ENCODE results near the gene INTS11.
A peak's percentile ranks its signal among the peaks of the same experiment; 100 is the strongest.

Gene INTS11

GRCh38 chr1:1356796-1357401 is 32.4 kb upstream of the INTS11 start:
- H3K4me3 ChIP-seq (ENCODE audit: low read depth, low read length): no peak overlapping the region
- no peaks in the 10 kb centered on the region for H3K36me3 ChIP-seq (ENCODE audit: control insufficient read depth in 2 of 2, insufficient read depth in 1 of 2, low read length in 2 of 2)
- TF ChIP-seq HIC1 (tag by site-specific recombination; IDR thresholded peaks at IDR 0.05): peak; percentile 73; the same call in 1 of the 2 replicates
- TF ChIP-seq BCL11A (tag by site-specific recombination; IDR thresholded peaks at IDR 0.05; ENCODE audit: low read depth): peak; percentile 56; the same call in 1 of the 2 replicates
- TF ChIP-seq FEZF1 (tag by site-specific recombination; IDR thresholded peaks at IDR 0.05): no peak
- peak; percentile 44; the same call in 1 of the 2 replicates for TF ChIP-seq BCL11B (tag by site-specific recombination; IDR thresholded peaks at IDR 0.05; ENCODE audit: low read depth)
- no peak for TF ChIP-seq ZBTB7A (tag by site-specific recombination; IDR thresholded peaks at IDR 0.05; ENCODE audit: low read depth)
- TF ChIP-seq, protein P1, sequence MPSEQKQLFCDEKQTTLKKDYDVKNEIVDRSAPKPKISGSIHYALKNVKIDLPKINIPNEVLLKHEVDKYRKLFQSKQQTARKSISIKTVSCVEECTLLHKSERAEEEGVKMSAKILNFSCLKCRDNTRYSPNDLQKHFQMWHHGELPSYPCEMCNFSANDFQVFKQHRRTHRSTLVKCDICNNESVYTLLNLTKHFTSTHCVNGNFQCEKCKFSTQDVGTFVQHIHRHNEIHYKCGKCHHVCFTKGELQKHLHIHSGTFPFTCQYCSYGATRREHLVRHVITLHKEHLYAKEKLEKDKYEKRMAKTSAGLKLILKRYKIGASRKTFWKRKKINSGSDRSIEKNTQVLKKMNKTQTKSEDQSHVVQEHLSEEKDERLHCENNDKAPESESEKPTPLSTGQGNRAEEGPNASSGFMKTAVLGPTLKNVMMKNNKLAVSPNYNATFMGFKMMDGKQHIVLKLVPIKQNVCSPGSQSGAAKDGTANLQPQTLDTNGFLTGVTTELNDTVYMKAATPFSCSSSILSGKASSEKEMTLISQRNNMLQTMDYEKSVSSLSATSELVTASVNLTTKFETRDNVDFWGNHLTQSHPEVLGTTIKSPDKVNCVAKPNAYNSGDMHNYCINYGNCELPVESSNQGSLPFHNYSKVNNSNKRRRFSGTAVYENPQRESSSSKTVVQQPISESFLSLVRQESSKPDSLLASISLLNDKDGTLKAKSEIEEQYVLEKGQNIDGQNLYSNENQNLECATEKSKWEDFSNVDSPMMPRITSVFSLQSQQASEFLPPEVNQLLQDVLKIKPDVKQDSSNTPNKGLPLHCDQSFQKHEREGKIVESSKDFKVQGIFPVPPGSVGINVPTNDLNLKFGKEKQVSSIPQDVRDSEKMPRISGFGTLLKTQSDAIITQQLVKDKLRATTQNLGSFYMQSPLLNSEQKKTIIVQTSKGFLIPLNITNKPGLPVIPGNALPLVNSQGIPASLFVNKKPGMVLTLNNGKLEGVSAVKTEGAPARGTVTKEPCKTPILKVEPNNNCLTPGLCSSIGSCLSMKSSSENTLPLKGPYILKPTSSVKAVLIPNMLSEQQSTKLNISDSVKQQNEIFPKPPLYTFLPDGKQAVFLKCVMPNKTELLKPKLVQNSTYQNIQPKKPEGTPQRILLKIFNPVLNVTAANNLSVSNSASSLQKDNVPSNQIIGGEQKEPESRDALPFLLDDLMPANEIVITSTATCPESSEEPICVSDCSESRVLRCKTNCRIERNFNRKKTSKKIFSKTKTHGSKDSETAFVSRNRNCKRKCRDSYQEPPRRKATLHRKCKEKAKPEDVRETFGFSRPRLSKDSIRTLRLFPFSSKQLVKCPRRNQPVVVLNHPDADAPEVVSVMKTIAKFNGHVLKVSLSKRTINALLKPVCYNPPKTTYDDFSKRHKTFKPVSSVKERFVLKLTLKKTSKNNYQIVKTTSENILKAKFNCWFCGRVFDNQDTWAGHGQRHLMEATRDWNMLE (tag by site-specific recombination; conservative IDR thresholded peaks at IDR 0.05; ENCODE audit: low read depth): no peak
- peak; percentile 5; the same call in 1 of the 2 replicates for TF ChIP-seq GLIS1 (tag by site-specific recombination; IDR thresholded peaks at IDR 0.05)
- TF ChIP-seq ZNF664 (tag by site-specific recombination; IDR thresholded peaks at IDR 0.05): no peak
- TF ChIP-seq KLF9 (tag by site-specific recombination; IDR thresholded peaks at IDR 0.05; ENCODE audit: low read depth): no peak
- ChIA-PET CTCF (interaction anchor here (0.6 kb wide), 1 partner anchor 585 kb away, joined by 3 read pairs; no protein-coding TSS in a partner anchor), POLR2A (interaction anchor here (1.1 kb wide), 1 partner anchor 9 kb away, joined by 3 read pairs; no protein-coding TSS in a partner anchor)
- no peaks in the 10 kb centered on the region for H3K9me3 ChIP-seq (ENCODE audit: control insufficient read depth, insufficient read depth, low read depth, low read length)
- no peak overlapping the region for H3K27ac ChIP-seq (ENCODE audit: extremely low read depth, low read depth, low read length)
- H3K4me1 ChIP-seq (ENCODE audit: control insufficient read depth, insufficient read depth, low read length): peaks cover 7% of the 10 kb centered on the region; the same call in 1 of the 2 replicates

GRCh38 chr1:1356166-1356795 is 31.8 kb upstream of the INTS11 start:
- Histone ChIP-seq H3K9me3 (ENCODE audit: control insufficient read depth, insufficient read depth, low read depth, low read length) (no peaks in the 10 kb centered on the region), H3K27ac (ENCODE audit: extremely low read depth, low read depth, low read length) (no peak overlapping the region), H3K36me3 (ENCODE audit: control insufficient read depth in 2 of 2, insufficient read depth in 1 of 2, low read length in 2 of 2) (no peaks in the 10 kb centered on the region), H3K4me1 (ENCODE audit: control insufficient read depth, insufficient read depth, low read length) (peaks cover 7% of the 10 kb centered on the region; the same call in 1 of the 2 replicates), H3K4me3 (ENCODE audit: low read depth, low read length) (no peak overlapping the region)
- ChIA-PET POLR2A (interaction anchor here (1.1 kb wide), 1 partner anchor 8 kb away, joined by 3 read pairs; no protein-coding TSS in a partner anchor), CTCF (no interaction called here)
- peak; percentile 38; the same call in 1 of the 2 replicates for TF ChIP-seq GLIS2 (tag by site-specific recombination; IDR thresholded peaks at IDR 0.05)
- no peak for TF ChIP-seq BCL11A (tag by site-specific recombination; IDR thresholded peaks at IDR 0.05; ENCODE audit: low read depth)
- TF ChIP-seq GLIS1 (tag by site-specific recombination; IDR thresholded peaks at IDR 0.05): peak; percentile 31
- TF ChIP-seq, protein P2, sequence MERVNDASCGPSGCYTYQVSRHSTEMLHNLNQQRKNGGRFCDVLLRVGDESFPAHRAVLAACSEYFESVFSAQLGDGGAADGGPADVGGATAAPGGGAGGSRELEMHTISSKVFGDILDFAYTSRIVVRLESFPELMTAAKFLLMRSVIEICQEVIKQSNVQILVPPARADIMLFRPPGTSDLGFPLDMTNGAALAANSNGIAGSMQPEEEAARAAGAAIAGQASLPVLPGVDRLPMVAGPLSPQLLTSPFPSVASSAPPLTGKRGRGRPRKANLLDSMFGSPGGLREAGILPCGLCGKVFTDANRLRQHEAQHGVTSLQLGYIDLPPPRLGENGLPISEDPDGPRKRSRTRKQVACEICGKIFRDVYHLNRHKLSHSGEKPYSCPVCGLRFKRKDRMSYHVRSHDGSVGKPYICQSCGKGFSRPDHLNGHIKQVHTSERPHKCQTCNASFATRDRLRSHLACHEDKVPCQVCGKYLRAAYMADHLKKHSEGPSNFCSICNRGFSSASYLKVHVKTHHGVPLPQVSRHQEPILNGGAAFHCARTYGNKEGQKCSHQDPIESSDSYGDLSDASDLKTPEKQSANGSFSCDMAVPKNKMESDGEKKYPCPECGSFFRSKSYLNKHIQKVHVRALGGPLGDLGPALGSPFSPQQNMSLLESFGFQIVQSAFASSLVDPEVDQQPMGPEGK (tag by site-specific recombination; IDR thresholded peaks at IDR 0.05): peak; percentile 15
- TF ChIP-seq KLF9 (tag by site-specific recombination; IDR thresholded peaks at IDR 0.05; ENCODE audit: low read depth): no peak

All from HEK293 (cell line).